ENCODE data around the gene CLIP4. TPM values are rescaled to one million over a fixed set of nuclear protein-coding genes. Genes with fewer than 3 reads are reported as not detected.

The CLIP4 gene
- polyA plus RNA-seq, 1 of the 3 experiments (the other 2 are of a cell fraction) = 12.7 TPM

- H4K20me1 ChIP-seq (ENCODE audit: insufficient read depth) = no peaks in the 10 kb centered on the region
- no peaks in the 10 kb centered on the region for H3K9me3 ChIP-seq
- H3K9me2 ChIP-seq = no peaks in the 10 kb centered on the region
- CTCF ChIA-PET = interaction anchor here (0.6 to 1.6 kb wide), 2 partner anchors 14 to 40 kb away, joined by 3 to 4 read pairs; no protein-coding TSS in a partner anchor
- no peaks in the 10 kb centered on the region for H3K79me2 ChIP-seq (ENCODE audit: insufficient read depth)
- no peak overlapping the region for H3K9ac ChIP-seq
- peaks cover 13% of the 10 kb centered on the region; the same call in 1 of the 2 replicates for H3K27me3 ChIP-seq (ENCODE audit: insufficient read depth)
- H3K36me3 ChIP-seq (replicated peaks in 1 of 2; ENCODE audit: control insufficient read depth in 1 of 2, insufficient read depth in 2 of 2, low read length in 1 of 2) = no peaks in the 10 kb centered on the region
- H3F3A ChIP-seq (replicated peaks; ENCODE audit: insufficient read depth) = no peaks in the 10 kb centered on the region
- H3K4me2 ChIP-seq = no peak overlapping the region
- no peak overlapping the region for H3K4me3 ChIP-seq (ENCODE audit: low read depth in 2 of 2, low read length in 1 of 2)
- no peak overlapping the region for H2AFZ ChIP-seq (ENCODE audit: low read depth)
- peaks cover 14 to 43% of the 10 kb centered on the region in 2 experiments for H3K4me1 ChIP-seq (ENCODE audit: control insufficient read depth in 1 of 2, insufficient read depth in 2 of 2, low read depth in 1 of 2, low read length in 1 of 2)
- POLR2A ChIA-PET = no interaction called here
- no peak overlapping the region for H3K27ac ChIP-seq (ENCODE audit: low read depth in 2 of 2, low read length in 1 of 2)
- 73% methylated on average over 11 of the region's 11 CpGs for WGBS (ENCODE audit: low lambda C conversion rate)
- DNase-seq = no peak
- TF ChIP-seq CHD2 (IDR thresholded peaks at IDR 0.05; ENCODE audit: low read length, partially characterized antibody) = no peak
- TF ChIP-seq ZBTB33 (IDR thresholded peaks at IDR 0.05; ENCODE audit: borderline replicate concordance, low read depth) = no peak
- TF ChIP-seq NRF1 (IDR thresholded peaks at IDR 0.05; ENCODE audit: low read depth, low read length) = no peak
- no peak for TF ChIP-seq TCF12 (IDR thresholded peaks at IDR 0.05)
- no peak for TF ChIP-seq GATA2 (CRISPR knock-in tag; IDR thresholded peaks at IDR 0.05)
- TF ChIP-seq SIN3A (IDR thresholded peaks at IDR 0.05; ENCODE audit: borderline replicate concordance, low read depth, low read length) = no peak
- TF ChIP-seq RFX5 (IDR thresholded peaks at IDR 0.05; ENCODE audit: low read length) = no peak
- TF ChIP-seq EP300 (IDR thresholded peaks at IDR 0.05; ENCODE audit: borderline replicate concordance in 1 of 2, low read depth in 1 of 2, low read length in 1 of 2) = no peak
- TF ChIP-seq TAF1 (IDR thresholded peaks at IDR 0.05; ENCODE audit: borderline replicate concordance, low read depth, low read length) = no peak
- no peak for TF ChIP-seq SMC3 (IDR thresholded peaks at IDR 0.05; ENCODE audit: low read depth, low read length)
- TF ChIP-seq RCOR1 (IDR thresholded peaks at IDR 0.05; ENCODE audit: low read length) = no peak
- TF ChIP-seq, protein P1, sequence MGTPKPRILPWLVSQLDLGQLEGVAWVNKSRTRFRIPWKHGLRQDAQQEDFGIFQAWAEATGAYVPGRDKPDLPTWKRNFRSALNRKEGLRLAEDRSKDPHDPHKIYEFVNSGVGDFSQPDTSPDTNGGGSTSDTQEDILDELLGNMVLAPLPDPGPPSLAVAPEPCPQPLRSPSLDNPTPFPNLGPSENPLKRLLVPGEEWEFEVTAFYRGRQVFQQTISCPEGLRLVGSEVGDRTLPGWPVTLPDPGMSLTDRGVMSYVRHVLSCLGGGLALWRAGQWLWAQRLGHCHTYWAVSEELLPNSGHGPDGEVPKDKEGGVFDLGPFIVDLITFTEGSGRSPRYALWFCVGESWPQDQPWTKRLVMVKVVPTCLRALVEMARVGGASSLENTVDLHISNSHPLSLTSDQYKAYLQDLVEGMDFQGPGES (IDR thresholded peaks at IDR 0.05; ENCODE audit: low read depth, low read length) = no peak
- TF ChIP-seq EZH2phosphoT487 (IDR thresholded peaks at IDR 0.05; ENCODE audit: borderline replicate concordance, low read depth) = no peak
- TF ChIP-seq GABPA (IDR thresholded peaks at IDR 0.05; ENCODE audit: low read depth) = no peak
- no peak for TF ChIP-seq PBX3 (IDR thresholded peaks at IDR 0.05)
- no peak for TF ChIP-seq TEAD4 (IDR thresholded peaks at IDR 0.05; ENCODE audit: borderline replicate concordance, insufficient read depth)
- TF ChIP-seq, protein P2, sequence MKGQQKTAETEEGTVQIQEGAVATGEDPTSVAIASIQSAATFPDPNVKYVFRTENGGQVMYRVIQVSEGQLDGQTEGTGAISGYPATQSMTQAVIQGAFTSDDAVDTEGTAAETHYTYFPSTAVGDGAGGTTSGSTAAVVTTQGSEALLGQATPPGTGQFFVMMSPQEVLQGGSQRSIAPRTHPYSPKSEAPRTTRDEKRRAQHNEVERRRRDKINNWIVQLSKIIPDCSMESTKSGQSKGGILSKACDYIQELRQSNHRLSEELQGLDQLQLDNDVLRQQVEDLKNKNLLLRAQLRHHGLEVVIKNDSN (IDR thresholded peaks at IDR 0.05; ENCODE audit: borderline replicate concordance, low read depth) = no peak
- no peak for TF ChIP-seq NFIC (IDR thresholded peaks at IDR 0.05; ENCODE audit: borderline replicate concordance)
These were observed 107.4 kb downstream of the CLIP4 start for GRCh38 chr2:29222381-29223179.

All from SK-N-SH (cell line).